Measurements from ENCODE around the gene CRYGC. TPM values are rescaled to one million over a fixed set of nuclear protein-coding genes. Genes with fewer than 3 reads are reported as not detected.

Gene CRYGC, protein sequence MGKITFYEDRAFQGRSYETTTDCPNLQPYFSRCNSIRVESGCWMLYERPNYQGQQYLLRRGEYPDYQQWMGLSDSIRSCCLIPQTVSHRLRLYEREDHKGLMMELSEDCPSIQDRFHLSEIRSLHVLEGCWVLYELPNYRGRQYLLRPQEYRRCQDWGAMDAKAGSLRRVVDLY
- total RNA-seq, result not detected

- DNase-seq (no peak), ATAC-seq (no peak)
- Mint-ChIP-seq H3K27me3 (peaks cover 14% of the 10 kb centered on the region), H3K36me3 (ENCODE audit: low read depth) (no peaks in the 10 kb centered on the region), H3K4me1 (peaks cover 3% of the 10 kb centered on the region), H3K4me3 (no peak within 1 kb of the TSS), H3K27ac (no peak within 1 kb of the TSS), H3K9me3 (ENCODE audit: low read depth) (no peaks in the 10 kb centered on the region)
- ChIA-PET CTCF (no interaction called here), POLR2A (no interaction called here)
- intact Hi-C loops (cut with DNase I, micrococcal nuclease), result no loop called here
Observed at GRCh38 chr2:208129744-208130711, at the start of gene CRYGC. CRYGC (minus strand) TSS chr2:208129828; CDS start chr2:208129792, 36 bp downstream.

GRCh38 chr2:208179028-208179609 is 49.5 kb upstream of the CRYGC start:
- H3K27ac Mint-ChIP-seq, result no peak overlapping the region
- intact Hi-C loops (cut with DNase I, micrococcal nuclease), result loop anchor here in 1 of 2 experiments (5.0 kb wide), 1 partner anchor 1028 kb away; no protein-coding TSS in a partner anchor
- H3K36me3 Mint-ChIP-seq (ENCODE audit: low read depth), result no peaks in the 10 kb centered on the region
- ChIA-PET POLR2A (no interaction called here), CTCF (no interaction called here)
- no peak for ATAC-seq
- no peak overlapping the region for H3K4me3 Mint-ChIP-seq
- H3K9me3 Mint-ChIP-seq (ENCODE audit: low read depth), result no peaks in the 10 kb centered on the region
- H3K27me3 Mint-ChIP-seq, result peaks cover 3% of the 10 kb centered on the region
- no peak for DNase-seq
- H3K4me1 Mint-ChIP-seq, result peaks cover 4% of the 10 kb centered on the region

GRCh38 chr2:208175840-208176153 is 46.2 kb upstream of the CRYGC start:
- no peaks in the 10 kb centered on the region for H3K36me3 Mint-ChIP-seq (ENCODE audit: low read depth)
- no peak for ATAC-seq
- no peaks in the 10 kb centered on the region for H3K9me3 Mint-ChIP-seq (ENCODE audit: low read depth)
- POLR2A ChIA-PET, result no interaction called here
- intact Hi-C loops (cut with DNase I, micrococcal nuclease), result loop anchor here (1.0 to 5.0 kb wide), 4 partner anchors 79 to 1032 kb away; partner anchors contain the start of gene IDH1 (in 1 of the 2)
- H3K4me3 Mint-ChIP-seq, result no peak overlapping the region
- H3K4me1 Mint-ChIP-seq, result peaks cover 4% of the 10 kb centered on the region
- H3K27ac Mint-ChIP-seq, result no peak overlapping the region
- DNase-seq, result no peak
- CTCF ChIA-PET, result interaction anchor here (0.6 to 2.6 kb wide), 29 partner anchors 10 to 1617 kb away, joined by 3 to 21 read pairs (median 3); partner anchors contain the start of genes C2orf80 and IDH1
- no peaks in the 10 kb centered on the region for H3K27me3 Mint-ChIP-seq

DNA sequence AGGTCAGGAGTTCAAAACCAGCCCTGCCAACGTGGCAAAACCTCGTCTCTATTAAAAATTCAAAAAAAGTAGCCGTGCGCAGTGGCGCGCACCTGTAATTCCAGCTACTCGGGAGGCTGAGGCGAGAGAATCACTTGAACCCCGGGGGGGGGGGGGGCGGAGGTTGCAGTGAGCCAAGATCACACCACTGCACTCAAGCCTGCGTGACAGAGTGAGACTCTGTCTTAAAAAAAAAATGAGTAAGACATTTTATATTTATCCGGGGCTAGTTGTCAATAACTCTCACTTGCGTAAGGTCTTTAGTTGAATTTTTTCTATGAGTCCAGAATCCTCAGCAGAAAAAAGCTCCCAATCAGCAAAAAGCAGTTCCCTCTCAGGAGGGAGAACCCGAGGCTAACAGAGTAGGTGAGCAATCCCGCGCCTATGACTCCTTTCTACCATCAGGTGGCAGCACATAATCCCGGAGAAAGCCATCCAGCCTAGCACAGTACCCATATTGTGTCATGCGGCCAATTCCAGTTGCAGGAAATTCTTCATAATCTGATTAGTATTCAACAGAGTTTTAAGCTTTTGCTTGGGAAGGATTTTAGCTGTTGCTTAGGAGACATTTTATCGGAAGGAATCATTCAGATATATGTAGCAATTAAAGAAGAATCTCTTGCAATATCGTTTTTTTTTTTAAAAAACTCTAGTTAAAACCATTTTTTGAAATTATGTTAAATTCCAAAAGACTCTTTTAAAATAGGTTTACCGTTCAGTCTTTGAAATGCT is 45.6 kb upstream of the CRYGC start:
- Mint-ChIP-seq H3K4me3 (no peak overlapping the region), H3K27me3 (no peaks in the 10 kb centered on the region), H3K4me1 (peaks cover 4% of the 10 kb centered on the region), H3K36me3 (ENCODE audit: low read depth) (no peaks in the 10 kb centered on the region), H3K27ac (no peak overlapping the region), H3K9me3 (ENCODE audit: low read depth) (no peaks in the 10 kb centered on the region)
- DNase-seq (peak; percentile 76), ATAC-seq (peak; percentile 99)
- intact Hi-C loops (cut with DNase I, micrococcal nuclease), result loop anchor here (1.0 to 5.0 kb wide), 4 partner anchors 79 to 1032 kb away; partner anchors contain the start of gene IDH1 (in 1 of the 2)
- ChIA-PET POLR2A (no interaction called here), CTCF (interaction anchor here (0.6 to 2.6 kb wide), 28 partner anchors 10 to 1617 kb away, joined by 3 to 21 read pairs (median 3); partner anchors contain the start of genes C2orf80 and IDH1)

GRCh38 chr2:208174144-208174543 is 44.5 kb upstream of the CRYGC start:
- Mint-ChIP-seq H3K27ac (no peak overlapping the region), H3K4me1 (peaks cover 4% of the 10 kb centered on the region), H3K27me3 (no peaks in the 10 kb centered on the region), H3K9me3 (ENCODE audit: low read depth) (no peaks in the 10 kb centered on the region), H3K4me3 (no peak overlapping the region), H3K36me3 (ENCODE audit: low read depth) (no peaks in the 10 kb centered on the region)
- ChIA-PET CTCF (interaction anchor here (2.0 kb wide), 1 partner anchor 127 kb away, joined by 8 read pairs; no protein-coding TSS in a partner anchor), POLR2A (no interaction called here)
- ATAC-seq, result no peak
- DNase-seq, result no peak
- intact Hi-C loops (cut with DNase I, micrococcal nuclease), result loop anchor here in 1 of 2 experiments (2.0 kb wide), 1 partner anchor 81 kb away; the partner anchor contains the start of gene IDH1

DNA sequence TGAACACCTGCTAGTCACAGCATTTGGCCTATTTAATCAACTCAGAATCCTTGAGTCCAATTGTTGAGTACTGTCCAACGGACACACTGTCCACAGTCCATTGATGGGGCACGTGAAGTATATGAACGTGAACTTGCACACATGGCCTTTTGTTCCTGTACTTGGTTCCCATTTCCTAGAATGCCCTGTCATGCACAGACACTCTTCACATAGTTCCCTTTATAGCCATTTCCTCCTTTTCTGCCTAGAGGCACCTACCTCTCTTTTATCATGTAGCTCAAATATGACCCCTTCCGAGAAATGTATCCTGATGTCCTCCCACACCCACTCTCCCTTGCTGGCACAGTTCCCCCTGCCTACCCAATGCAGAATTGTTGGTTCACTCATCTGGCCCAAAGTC is 42.5 kb upstream of the CRYGC start:
- no peak overlapping the region for H3K4me3 Mint-ChIP-seq
- no peaks in the 10 kb centered on the region for H3K27me3 Mint-ChIP-seq
- ATAC-seq, result no peak
- intact Hi-C loops (cut with DNase I, micrococcal nuclease), result no loop called here
- H3K27ac Mint-ChIP-seq, result no peak overlapping the region
- H3K9me3 Mint-ChIP-seq (ENCODE audit: low read depth), result no peaks in the 10 kb centered on the region
- peaks cover 4% of the 10 kb centered on the region for H3K4me1 Mint-ChIP-seq
- CTCF ChIA-PET, result interaction anchor here (0.6 to 1.2 kb wide), 3 partner anchors 14 to 109 kb away, joined by 3 to 4 read pairs (median 4); no protein-coding TSS in a partner anchor
- POLR2A ChIA-PET, result no interaction called here
- H3K36me3 Mint-ChIP-seq (ENCODE audit: low read depth), result no peaks in the 10 kb centered on the region
- no peak for DNase-seq

DNA sequence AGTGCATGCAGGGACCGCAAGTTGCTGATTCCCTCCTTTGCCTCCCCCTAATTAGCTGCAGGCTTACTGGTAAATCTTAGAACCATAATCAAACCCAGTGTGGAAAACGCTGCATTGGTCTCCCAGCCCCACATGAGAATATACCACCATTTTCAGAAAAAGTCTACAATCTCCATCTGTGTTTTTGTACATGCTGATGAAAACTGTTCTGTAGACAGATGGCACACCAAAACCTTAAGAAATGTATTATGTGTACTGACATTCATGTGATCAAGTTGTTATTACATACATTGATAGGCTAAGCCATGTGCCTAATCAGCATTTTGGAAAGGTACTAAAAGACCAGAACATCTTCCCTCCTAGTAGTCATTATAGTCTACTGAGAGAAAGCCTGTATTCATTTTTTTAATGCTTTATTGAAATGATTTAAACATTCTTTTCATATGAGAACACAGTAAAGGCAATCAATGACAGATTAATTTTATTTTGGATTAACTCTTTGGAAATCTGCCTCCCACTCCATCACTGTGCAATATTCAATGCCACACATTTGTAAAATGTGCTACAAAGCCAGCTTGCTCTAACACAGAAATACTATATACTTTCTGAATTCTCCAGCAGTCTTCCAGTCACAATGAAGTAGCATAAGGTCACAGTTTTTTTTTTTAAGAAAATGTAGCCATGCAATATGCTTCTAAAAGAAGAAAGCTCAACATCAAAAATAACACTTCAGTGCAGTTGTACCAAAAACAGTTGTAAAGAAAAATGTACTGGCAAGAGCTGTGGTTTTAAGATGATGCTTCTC is 35.5 kb upstream of the CRYGC start:
- intact Hi-C loops (cut with DNase I, micrococcal nuclease), result no loop called here
- ChIA-PET POLR2A (no interaction called here), CTCF (interaction anchor here (1.0 to 1.8 kb wide), 2 partner anchors 10 to 25 kb away, joined by 3 to 8 read pairs; no protein-coding TSS in a partner anchor)

DNA sequence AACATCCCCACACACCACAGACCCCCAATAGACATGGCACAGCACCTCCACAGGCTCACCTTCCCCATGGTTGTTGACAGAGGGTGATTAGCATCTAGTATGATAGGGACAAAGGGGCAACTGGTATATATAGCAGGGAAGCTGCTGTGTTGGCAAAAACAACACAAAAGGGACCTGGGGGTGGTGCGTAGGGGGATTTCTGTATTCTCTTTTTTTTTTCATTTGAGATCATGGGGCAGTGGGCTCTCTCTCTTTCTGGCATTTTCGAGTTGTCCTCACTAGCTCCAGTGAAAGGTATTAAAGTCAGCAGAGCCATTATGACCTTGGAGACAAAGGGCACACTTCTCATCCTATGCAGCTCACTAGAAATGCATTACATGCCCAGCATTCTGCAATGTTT is 33.9 kb upstream of the CRYGC start, which contains the start of gene CRYGA:
CRYGA (minus strand) TSS at position 101 of the 400 bp plus-strand sequence; CDS start at position 68, 33 bp downstream.
- Mint-ChIP-seq H3K4me3 (no peak within 1 kb of the TSS), H3K4me1 (no peaks in the 10 kb centered on the region), H3K36me3 (ENCODE audit: low read depth) (no peaks in the 10 kb centered on the region), H3K27ac (no peak within 1 kb of the TSS), H3K9me3 (ENCODE audit: low read depth) (no peaks in the 10 kb centered on the region), H3K27me3 (no peaks in the 10 kb centered on the region)
- intact Hi-C loops (cut with DNase I, micrococcal nuclease), result no loop called here
- ATAC-seq (no peak), DNase-seq (no peak)
- CTCF ChIA-PET, result interaction anchor here (0.6 kb wide), 1 partner anchor 20 kb away, joined by 3 read pairs; no protein-coding TSS in a partner anchor
- POLR2A ChIA-PET, result no interaction called here

More for the DNA sequence above, 35.5 kb upstream of the CRYGC start:
- Mint-ChIP-seq H3K4me1 (no peaks in the 10 kb centered on the region), H3K4me3 (no peak overlapping the region), H3K36me3 (ENCODE audit: low read depth) (no peaks in the 10 kb centered on the region), H3K9me3 (ENCODE audit: low read depth) (no peaks in the 10 kb centered on the region), H3K27ac (no peak overlapping the region), H3K27me3 (no peaks in the 10 kb centered on the region)
- ATAC-seq (no peak), DNase-seq (no peak)

DNA sequence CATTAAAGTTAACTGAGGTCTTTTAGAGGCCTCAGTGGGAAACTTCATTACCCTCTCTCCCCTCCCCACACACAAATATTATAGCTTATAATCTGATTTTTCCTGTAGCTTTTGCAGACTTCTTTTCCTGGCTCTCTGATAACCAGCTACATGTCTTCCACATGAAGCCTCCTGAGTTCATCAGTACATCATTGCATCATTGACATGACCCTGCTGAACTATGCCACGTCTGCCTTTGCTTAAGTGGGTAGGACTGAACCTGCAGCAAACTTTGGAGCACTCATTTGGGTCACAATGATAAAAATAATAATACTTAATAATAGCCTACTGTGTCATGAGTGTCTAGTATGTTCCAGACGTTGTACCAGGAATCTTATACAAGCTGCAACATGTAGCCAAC is 26.8 kb upstream of the CRYGC start:
- POLR2A ChIA-PET, result interaction anchor here (0.7 kb wide), 1 partner anchor 126 kb away, joined by 3 read pairs; no protein-coding TSS in a partner anchor
- Mint-ChIP-seq H3K36me3 (ENCODE audit: low read depth) (no peaks in the 10 kb centered on the region), H3K4me3 (no peak overlapping the region), H3K27me3 (no peaks in the 10 kb centered on the region), H3K27ac (no peak overlapping the region), H3K9me3 (ENCODE audit: low read depth) (peaks cover 2% of the 10 kb centered on the region), H3K4me1 (no peaks in the 10 kb centered on the region)
- CTCF ChIA-PET, result no interaction called here
- intact Hi-C loops (cut with DNase I, micrococcal nuclease), result no loop called here
- ATAC-seq (no peak), DNase-seq (no peak)

GRCh38 chr2:208153156-208153555 is 23.5 kb upstream of the CRYGC start:
- H3K27ac Mint-ChIP-seq, result no peak overlapping the region

More at GRCh38 chr2:208153156-208153555, 23.5 kb upstream of the CRYGC start:
- Mint-ChIP-seq H3K9me3 (ENCODE audit: low read depth) (peaks cover 2% of the 10 kb centered on the region), H3K36me3 (ENCODE audit: low read depth) (no peaks in the 10 kb centered on the region), H3K27me3 (no peaks in the 10 kb centered on the region), H3K4me1 (no peaks in the 10 kb centered on the region), H3K4me3 (no peak overlapping the region)
- ATAC-seq, result no peak
- DNase-seq, result no peak
- ChIA-PET CTCF (interaction anchor here (1.3 to 1.5 kb wide), 2 partner anchors 11 to 22 kb away, joined by 3 read pairs; no protein-coding TSS in a partner anchor), POLR2A (no interaction called here)
- intact Hi-C loops (cut with DNase I, micrococcal nuclease), result no loop called here
